Activated T-cell treated with anti-CD3 and anti-CD28 coated beads for 48 hours (primary cell): Measurements from ENCODE around the gene RMND5A.
"Not testable (repeated sequence)": the region's sequence is repeated elsewhere in the genome, so short reads cannot be mapped to it uniquely, and the experiment has no call there.

ENCODE experiments used
- DNase-seq: peaks from one replicate; pipeline ENCODE4 v3.0.0-alpha.2; 2020; ENCODE audit warnings: low read depth

The RMND5A gene

DNA sequence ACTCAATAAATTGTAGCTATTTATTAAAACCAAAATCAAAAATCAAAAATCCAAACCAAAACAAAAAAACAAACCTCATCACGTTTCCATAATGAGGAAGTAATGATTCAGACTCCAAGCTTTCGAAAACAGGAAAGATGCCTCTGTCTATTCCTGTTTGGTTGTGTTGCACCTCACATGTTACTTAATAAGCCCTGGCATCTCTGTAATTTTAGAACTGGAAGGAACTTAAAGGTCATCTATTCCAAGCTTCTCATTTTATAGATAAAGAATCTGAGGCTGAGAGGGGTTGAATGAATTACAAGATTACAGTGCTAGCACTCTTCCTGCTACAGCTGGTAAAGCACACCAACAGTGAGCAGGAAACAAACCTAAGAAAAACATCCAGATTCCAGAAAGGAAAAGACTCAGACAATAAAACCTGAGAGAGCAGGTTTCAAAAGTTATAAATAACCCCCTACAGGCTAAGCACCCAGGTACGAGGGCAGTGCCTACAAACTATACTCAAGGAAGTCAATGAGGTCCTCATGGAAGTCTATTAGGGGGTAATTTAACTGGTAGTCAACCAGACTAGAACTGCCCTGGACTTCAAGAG lies 5.4 kb upstream of the RMND5A start:
- not testable (repeated sequence) for DNase-seq

DNA sequence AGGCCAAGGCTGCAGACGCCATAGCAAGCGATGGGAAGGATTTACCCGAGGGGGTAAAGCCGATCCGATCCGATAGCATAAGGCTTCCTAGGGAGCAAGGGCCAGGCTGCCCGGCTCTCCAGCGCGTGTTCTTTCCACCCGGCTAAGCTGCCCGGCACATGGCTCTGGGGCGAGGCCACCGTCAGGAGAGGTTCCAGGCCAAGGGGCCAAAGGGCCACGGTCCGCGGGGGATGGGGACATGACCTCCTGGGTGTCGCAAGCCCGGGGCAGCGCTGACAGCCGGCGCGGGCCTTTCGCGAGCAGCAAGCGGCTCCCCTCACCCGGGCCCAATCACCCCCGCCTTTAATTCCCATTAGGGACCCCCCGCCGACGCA lies 841 bp upstream of the RMND5A start:
- not testable (repeated sequence) for DNase-seq

DNA sequence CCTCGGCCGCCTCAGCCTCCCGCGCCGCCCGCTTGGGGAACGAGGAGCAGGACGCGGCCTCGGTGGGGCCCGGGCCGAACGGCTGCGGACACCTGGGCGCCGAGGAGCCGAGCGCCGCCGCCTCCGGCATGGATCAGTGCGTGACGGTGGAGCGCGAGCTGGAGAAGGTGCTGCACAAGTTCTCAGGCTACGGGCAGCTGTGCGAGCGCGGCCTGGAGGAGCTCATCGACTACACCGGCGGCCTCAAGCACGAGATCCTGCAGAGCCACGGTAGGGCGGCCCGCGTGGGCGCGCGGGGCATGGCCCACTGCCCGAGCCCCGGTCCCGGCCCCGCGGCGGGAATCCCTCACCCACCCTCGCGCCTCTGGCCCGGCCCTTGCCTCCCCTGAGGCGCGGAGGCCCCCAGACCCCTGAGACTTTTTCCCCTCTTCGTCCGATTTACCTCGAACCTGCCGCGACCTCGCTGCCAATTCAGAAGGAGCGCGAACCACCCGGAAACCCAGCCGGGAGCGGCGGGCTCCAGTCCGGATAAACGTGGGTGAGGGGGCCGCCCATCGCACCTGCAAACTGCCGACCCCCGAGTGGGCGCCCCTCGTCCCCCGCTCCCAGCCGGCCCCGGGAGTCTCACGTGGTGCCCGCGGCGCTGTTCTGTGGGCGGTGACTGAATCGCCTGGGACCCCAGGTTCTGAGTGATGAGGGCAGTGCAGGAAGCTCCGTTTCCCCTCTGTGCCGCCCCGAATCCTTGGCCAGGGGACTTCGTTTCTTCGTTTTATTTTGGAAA lies 639 bp downstream of the RMND5A start:
- peak; percentile 47 for DNase-seq

DNA sequence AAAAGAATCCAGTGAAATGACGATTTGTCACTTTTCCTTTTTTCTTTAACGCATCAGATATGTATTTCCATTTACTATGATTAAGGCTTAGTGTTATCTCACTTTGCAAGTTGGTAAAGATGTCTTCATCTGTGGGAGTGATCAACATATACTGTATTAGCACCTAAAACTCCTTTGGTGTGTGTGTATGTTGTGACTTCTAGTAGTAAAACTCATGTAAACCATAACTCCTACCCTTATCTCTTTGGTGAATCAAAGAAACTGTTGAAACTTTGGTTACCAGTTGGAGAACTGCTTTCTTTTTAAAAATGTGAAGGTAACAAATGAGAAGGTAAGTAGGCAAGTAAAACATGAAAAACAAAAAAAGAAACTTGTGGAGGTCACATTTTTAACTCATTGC lies 5.6 kb downstream of the RMND5A start:
- DNase-seq, result not testable (repeated sequence)

DNA sequence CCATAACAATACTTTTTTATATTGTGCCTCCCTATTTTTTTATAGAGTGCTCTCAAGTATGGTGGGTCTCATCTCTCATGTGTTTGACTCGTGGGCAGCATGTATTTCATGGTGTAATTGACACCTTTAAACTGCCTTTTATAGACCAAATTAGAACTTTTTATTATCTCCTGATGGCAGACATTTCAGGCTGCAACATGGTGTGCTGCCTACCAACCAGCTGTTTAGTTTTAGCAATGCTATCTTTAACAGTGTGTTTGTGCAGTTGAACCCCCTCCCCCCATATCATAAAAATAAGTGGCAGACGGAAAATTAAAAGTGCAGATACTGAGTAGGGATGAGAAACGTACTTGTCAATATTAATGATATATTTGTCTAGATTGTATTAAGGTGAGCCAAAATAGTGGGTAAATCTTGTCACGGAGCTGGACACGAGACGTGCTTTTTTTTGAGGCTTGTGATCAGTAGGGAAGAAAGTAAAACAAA lies 12.0 kb downstream of the RMND5A start:
- not testable (repeated sequence) for DNase-seq

DNA sequence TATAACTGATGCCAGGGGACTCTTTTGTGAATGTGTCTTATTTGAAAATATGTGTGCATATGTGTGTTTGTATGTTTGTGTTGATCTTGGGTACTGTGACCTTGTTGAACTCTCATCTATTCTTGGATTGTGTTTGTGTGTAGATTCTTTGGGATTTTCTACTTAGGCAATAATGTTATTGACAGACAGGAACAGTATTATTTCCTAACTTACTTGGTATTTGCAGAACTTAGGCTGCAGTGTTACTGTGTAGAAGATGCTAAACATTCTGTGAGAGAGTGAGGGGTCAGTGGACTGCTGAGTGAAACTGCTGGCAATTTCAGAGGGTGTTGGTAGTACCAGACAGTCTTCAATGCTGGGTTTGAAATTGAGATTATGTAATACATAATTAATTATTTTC lies 12.7 kb downstream of the RMND5A start:
- DNase-seq, result not testable (repeated sequence)

DNA sequence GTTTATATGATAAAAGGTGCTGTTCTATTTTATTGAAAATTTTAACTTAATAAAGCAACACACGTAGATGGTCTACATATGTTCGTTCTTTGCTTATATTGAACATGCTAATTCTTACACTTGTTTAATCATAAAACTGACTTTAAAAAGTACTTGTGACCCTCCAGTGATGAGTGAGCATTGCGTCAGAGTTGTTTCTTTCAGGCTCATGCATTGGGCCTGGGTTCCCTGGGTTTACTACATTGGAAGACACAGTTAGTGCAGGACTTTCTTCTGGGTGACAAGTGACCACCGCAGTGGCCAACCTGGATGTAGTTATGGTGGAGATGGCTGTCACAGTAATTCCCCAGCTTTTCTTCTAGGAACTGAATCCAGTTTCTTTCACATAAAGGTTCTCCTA lies 13.4 kb downstream of the RMND5A start:
- DNase-seq, result not testable (repeated sequence)

DNA sequence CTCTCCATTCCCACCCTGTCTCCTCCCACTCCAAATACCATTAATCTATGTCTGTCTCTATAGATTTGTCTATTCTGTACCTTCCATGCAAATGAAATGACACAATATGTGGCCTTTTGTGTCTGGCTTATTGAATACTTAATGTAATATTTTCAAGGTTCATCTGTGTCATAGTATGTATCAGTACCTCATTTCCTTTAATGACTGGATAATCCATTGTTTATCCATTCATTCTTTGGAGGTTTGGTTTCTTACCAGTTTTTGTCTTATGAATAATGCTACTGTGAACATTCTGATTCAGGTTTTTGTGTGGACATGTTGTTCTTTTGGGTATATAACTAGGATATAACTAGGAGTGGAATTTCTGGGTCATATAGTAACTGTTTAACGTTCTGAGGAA lies 14.8 kb downstream of the RMND5A start:
- not testable (repeated sequence) for DNase-seq

DNA sequence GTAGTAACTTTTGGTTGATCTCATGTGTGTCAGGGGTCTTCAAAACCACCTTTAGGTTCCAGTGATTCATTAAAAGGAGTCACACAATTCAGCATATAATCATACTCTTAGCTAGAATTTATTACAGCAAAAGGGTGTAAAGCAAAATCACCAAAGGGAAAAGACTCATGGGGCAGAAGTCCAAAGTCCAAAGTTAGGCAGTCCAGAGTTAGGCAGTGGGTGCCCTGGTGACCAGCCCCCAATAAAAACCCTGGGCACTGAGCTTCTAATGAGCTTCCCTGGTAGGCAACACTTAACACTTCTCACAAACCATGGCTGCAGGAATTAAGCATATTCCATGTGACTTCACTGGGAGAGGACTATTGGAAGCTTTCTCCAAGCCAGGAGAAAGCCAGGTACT lies 19.4 kb downstream of the RMND5A start:
- DNase-seq, result not testable (repeated sequence)

DNA sequence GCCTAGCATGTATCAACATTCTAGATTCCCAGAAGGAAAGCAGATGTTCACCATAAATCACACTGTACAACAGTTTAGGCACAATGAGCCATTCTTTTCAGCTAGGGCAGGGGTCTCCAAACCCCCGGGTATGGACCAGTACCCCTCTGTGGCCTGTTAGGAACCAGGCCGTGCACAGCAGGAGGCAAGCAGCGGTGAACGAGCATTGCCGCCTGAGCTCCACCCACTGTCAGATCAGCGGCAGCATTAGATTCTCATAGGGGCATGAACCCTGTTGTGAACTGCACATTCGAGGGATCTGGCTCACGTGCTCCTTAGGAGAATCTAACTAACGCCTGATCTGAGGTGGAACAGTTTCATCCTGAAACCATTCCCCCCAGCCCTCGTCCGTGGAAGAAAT lies 19.8 kb downstream of the RMND5A start:
- not testable (repeated sequence) for DNase-seq

DNA sequence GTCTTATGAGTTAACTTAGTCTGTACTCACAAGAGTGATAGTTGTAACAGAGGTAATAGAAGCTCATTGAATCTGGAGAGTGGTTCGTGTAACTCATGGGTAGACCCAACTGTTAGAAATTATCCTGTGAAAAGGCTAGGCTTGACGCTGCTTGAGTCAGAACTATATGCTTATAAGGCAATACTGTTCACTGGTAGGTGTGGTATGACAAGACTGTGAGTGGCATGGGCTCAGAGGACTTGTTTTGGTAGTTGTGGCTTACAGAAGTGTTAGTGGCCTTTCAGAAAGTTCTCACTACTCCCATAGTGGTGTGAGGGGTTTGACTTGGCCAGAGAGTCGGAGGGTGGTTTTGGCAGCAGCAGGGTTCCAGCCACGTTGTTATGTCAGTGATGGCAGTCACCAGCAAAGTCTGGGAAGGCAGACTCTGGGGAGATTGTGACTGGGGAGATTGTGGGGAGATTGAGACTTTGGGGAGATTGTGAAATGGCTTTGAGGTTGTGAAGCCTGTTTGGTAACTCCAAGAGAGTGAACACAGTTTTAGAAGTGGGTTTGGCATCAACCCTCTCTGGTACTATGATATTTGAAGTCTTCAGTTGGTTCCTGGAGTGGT lies 21.9 kb downstream of the RMND5A start:
- DNase-seq, result not testable (repeated sequence)

DNA sequence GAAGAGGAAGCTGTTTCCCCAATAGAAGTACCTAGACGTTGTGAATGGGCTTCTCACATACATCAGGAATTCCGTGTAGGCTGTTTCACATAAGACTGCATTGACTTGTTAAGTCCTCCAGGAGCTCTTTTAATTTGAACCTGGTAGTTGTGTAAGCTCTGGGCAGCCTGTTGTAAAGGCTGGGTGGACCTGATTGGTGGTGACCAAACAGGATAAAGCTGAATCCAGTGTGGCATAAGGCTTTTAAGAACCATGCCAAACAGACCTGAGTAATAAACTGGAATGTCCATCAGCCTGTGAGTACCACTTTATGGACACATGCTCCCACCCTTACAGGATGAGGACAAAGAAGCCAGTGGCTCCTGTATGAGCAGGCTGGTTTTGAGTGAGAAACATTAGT lies 24.1 kb downstream of the RMND5A start:
- no peak for DNase-seq

DNA sequence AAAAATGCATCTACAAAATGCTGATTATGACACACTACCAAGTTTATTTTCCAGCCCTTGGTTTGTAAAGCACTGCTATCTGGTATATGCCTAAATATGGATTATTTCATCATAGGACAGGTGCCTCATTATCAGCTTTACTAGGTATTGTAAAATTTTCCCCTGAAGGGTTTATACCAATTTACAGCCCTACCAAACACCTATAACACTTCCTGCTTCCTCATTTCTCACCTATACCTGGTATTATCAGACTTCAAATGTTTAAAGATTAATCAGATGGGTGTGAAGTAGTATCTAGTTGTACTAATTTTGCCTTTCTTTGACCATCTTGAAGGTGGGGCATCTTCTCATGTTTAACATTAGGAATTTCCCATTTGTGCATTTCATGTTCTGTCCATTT lies 26.8 kb downstream of the RMND5A start:
- no peak for DNase-seq

DNA sequence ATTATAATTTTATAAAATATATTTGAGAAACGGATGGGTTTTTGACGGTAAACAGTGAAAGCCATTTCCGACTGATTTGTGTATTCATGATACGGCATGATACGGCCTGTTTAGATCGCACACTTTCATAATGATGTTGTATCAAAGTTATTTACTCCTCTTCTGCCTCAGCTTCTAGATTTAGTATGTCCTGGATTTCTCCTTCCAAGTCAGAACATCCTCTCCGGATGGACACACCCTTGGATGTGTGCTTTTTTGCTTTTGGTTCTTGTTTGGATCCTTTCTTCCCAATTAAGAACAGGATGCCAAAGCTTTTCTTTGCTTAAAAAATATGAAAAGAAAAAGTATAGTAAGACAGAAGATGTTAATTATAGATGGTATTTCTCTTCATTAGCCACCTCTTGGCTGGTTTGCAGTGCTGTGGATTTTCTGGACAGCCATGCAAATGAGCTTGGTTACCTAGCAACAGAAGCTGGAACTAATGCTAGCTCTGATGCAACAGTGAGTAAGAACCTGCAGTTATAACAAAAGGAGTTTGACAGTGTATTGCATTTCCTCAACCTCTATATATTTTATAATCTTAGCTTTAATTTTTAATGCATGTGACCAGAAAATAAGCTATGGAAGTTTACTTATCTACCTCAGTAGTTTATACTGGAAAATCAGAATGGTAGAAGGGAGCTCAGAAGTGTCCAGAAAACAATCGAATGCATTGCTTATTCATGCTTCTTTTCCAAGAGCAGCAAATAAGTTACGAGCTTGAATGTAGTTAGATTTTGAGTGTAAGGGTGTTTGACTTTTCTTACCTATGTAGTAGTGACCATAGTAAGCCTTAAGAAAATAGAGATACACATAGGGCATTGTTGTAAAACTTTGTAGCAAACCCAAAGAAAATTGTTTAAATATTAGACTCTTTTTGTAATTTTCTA lies 27.9 kb downstream of the RMND5A start:
- no peak for DNase-seq

DNA sequence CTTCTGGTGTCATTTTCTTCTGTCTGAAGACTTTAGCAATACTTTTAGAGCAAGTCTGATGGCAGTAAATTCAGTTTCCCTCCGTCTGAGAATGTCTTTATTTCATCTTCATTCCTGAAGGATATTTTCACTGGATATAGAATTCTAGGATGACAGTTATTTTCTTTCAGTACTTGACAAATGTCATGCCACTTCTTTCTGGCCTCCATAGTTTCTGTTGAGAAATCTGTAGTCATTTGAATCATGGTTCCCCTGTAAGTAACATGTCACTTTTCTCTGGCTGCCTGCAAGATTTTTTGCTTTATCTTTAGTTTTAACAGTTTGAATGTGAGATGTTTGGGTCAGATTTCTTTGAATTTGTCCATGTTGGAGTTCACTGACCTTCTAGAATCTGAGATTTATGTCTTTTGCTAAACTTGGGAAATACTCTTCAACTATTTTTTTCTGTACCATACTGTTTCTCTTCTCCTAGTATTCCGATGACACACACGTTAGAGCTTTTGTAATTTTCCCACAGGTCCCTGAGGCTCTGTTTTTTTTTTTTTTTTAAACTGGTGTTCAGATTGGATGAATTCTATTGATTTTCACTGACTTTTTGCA lies 30.2 kb downstream of the RMND5A start:
- DNase-seq, result no peak

DNA sequence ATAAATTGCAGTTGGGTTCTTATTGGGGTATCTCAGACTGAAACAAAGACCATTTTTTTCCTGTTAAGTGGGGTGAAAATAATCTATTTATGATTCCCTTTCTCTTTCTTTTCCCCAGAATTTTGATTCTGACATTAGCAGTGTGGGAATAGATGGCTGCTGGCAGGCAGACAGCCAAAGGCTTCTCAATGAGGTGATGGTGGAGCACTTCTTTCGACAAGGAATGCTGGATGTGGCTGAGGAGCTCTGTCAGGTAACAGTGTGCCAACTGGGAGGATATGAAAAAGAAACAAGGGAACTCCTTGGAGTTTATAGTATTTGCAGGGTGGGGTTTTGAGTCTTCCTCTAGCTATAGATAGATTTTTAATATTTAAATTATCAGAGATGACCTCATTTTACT lies 31.7 kb downstream of the RMND5A start:
- DNase-seq, result no peak

DNA sequence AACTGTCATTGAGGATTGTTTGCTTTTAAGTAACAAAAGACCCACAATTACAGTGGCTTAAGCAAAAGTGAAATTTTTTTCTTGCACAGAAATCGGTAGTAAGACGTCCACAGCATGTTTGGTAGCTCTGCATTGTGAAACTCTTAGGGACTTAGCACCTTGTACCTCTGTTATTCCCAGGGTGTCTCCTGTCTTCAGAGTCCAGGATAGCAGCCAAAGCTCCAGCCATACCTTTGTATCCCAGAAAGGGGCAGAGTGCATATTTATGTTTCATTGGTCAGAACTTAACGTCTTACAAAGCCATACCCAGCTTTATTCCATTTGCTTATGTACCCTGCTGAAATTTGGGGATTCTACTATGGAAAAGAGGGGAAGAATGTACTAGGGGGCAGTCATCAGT lies 32.8 kb downstream of the RMND5A start:
- no peak for DNase-seq

DNA sequence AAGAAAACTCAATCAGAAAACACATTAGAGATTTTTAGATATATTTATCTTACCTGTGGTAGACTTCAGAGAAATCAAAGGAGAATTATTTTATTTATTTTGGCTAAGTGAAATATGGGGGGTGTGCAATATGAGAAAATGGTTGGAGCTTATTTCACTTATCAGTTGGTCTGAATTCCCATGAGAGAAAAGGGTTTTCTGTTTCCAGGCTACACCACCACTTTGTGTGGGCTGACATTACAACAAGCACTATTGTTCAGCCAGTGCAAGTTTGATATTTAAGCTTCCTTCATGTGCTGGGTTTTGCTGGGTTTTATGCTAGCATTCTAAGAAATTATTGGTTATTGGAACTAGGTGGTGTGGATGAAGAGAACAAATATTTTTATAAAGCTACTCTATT lies 33.5 kb downstream of the RMND5A start:
- DNase-seq, result no peak

DNA sequence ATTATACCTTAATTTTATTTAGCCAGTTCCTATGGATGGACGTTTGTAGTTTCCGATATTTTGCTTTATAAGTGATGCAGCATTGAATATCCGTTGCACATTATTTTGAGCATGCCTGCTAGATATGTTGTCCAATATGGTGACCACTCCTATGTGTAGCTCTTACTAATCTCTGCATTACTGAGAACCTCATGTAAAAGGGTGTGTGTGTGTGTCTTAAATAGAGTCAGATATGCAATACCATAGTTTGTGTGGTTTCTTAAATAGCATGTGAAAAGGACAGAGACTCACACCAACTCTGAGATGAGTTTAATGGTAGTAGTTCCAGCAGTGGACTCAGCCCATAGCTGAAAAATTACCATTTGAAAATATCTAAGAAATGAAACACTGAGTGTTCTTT lies 38.3 kb downstream of the RMND5A start:
- no peak for DNase-seq

DNA sequence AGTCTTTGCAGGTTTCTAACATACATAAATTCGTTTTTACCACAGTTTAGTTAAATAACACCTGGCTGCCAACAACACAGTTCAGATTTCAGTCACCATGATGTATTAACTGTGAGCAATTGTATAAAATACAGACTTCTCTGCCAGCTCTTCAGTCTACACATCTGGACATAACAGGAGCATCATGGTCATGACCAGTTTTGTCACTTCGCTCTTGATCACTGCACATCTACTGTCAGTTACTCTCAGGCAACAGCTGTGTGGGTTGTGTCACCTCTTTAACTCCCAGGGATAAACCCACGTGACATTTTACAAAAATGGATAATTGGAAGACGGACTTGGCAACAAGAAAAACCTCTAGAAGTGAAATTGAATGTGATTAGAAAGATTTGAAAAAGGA lies 40.3 kb downstream of the RMND5A start:
- no peak for DNase-seq

DNA sequence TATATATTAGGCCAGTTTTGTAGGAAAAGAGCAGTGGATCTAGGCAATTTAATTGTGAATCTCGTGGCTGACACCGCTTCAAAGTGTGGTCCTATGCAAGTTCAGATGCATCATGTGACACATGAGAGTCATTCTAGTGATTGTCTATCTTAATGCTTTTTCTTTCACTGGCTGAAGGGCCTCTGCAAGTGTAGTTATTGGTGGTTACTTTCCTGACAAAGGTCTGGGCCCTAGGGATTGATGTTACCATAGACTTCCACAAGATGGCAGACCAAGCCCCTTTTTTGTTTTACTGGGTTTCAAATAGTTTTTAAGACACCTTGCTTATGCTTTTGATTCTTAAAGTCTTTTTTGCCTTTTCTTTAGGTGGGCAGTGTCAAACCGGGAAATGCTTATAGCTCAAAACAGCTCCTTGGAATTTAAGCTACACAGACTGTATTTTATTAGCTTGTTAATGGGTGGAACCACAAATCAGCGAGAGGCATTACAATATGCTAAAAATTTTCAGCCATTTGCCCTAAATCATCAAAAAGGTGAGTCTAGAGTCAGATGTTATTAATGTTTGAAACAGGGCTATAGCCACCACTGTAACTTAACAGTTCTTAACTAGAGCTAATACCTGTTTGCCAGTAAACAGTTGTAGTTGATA lies 44.7 kb downstream of the RMND5A start:
- no peak for DNase-seq
